HCT116 (cell line): Measurements from ENCODE around the gene ZBTB20. TPM values are rescaled to one million over a fixed set of nuclear protein-coding genes. Genes with fewer than 3 reads are reported as not detected.

Source experiments
- ATAC-seq: fragments of 200-7000 bp; cut with Tn5 transposase; 2 replicates; pipeline ENCODE4 v1.9.1; 2020; ENCODE audit warnings: mild to moderate bottlenecking, moderate library complexity
- BruUV-seq: library from RNA; stranded (reverse); fragments of 400-500 nt; replicated peaks from 2 replicates; lab custom pipeline; 2021; lab: Mats Ljungman, UMichigan
- CTCF ChIA-PET: fragments of 300-600 bp; sonication (Branson Sonifier 250); formaldehyde crosslinking; loops from one replicate; lab custom pipeline; 2021; ENCODE audit warnings: antibody characterized with exemption; lab: Charles Lee
- POLR2A ChIA-PET: fragments of 300-600, 350-600 bp; sonication (Branson Sonifier 250); formaldehyde crosslinking; loops from one replicate; lab custom pipeline; 2021; ENCODE audit warnings: antibody characterized with exemption; lab: Charles Lee
- RAD21 ChIA-PET, 2 experiments: fragments of 300-600 bp; sonication (Branson Sonifier 250); formaldehyde crosslinking; loops; one replicate each; lab custom pipeline; 2023; ENCODE audit warnings: low total read pairs in 2 of 2; ENCODE audit not compliant: uncharacterized antibody in 2 of 2, unreplicated experiment in 2 of 2, low non-redundant PET in 1 of 2; lab: Charles Lee
- DNase-seq: peaks from one replicate; pipeline ENCODE4 v3.0.0-alpha.2; 2010; ENCODE audit warnings: low read depth, low spot score
- H2AFZ ChIP-seq: fragments of 200-600 bp; shearing (Covaris generic), sonication (generic); 2 replicates; pipeline ENCODE4 v1.6.1; 2017; ENCODE audit warnings: low read depth, mixed run types, mixed read lengths, antibody characterized with exemption, low read length; ENCODE audit not compliant: poor library complexity, severe bottlenecking
- H3K27ac ChIP-seq: 2 replicates; pipeline ENCODE4 v1.5.1; 2012; ENCODE audit warnings: low read depth, low read length
- H3K27me3 ChIP-seq: fragments of 200-600 bp; sonication (generic); 2 replicates; pipeline ENCODE4 v1.6.1; 2016; ENCODE audit warnings: mixed run types, low read length, mixed read lengths; ENCODE audit not compliant: insufficient read depth
- H3K36me3 ChIP-seq, 2 experiments: fragments of 200-500 bp in 1 of 2; fragments of 200-600 bp in 1 of 2; sonication (Bioruptor generic) in 1 of 2; sonication (generic) in 1 of 2; 2 replicates each; pipeline versions ENCODE4 v1.5.1 to v1.6.1; 2014 to 2016; ENCODE audit warnings: low read length in 2 of 2, inconsistent platforms in 1 of 2, mixed read lengths in 1 of 2, mixed run types in 1 of 2; ENCODE audit not compliant: insufficient read depth in 2 of 2, control insufficient read depth in 1 of 2
- H3K4me1 ChIP-seq, 2 experiments: fragments of 200-600 bp in 1 of 2; sonication (generic) in 1 of 2; 2 replicates each; pipeline versions ENCODE4 v1.5.1 to v1.6.1; 2012 to 2017; ENCODE audit warnings: low read length in 2 of 2, inconsistent platforms in 1 of 2, mild to moderate bottlenecking in 1 of 2, mixed read lengths in 1 of 2, mixed run types in 1 of 2, moderate library complexity in 1 of 2; ENCODE audit not compliant: insufficient read depth in 2 of 2, control insufficient read depth in 1 of 2
- H3K4me2 ChIP-seq: fragments of 200-600 bp; sonication (generic); 2 replicates; pipeline ENCODE4 v1.6.1; 2017; ENCODE audit warnings: mixed run types, low read length, mixed read lengths
- H3K4me3 ChIP-seq, 2 experiments: fragments of 200-600 bp in 1 of 2; sonication (generic) in 1 of 2; replicated peaks in 1 of 2; 2 replicates each; pipeline ENCODE4 v1.5.1; 2011 to 2016; ENCODE audit warnings: low read length in 2 of 2, control low read depth in 1 of 2, low read depth in 1 of 2, mild to moderate bottlenecking in 1 of 2, mixed read lengths in 1 of 2, mixed run types in 1 of 2
- H3K79me2 ChIP-seq: fragments of 200-600 bp; sonication (generic); 2 replicates; pipeline ENCODE4 v1.6.1; 2017; ENCODE audit warnings: mild to moderate bottlenecking, mixed run types, low read length, moderate library complexity, mixed read lengths; ENCODE audit not compliant: insufficient read depth
- H3K9ac ChIP-seq: fragments of 200-600 bp; sonication (generic); 2 replicates; pipeline ENCODE4 v1.6.1; 2016; ENCODE audit warnings: low read length, mixed read lengths
- H3K9me2 ChIP-seq: fragments of 200-600 bp; sonication (generic), shearing (Covaris generic); 2 replicates; pipeline ENCODE4 v1.6.1; 2017; ENCODE audit warnings: mixed run types, mild to moderate bottlenecking, moderate library complexity; ENCODE audit not compliant: insufficient read depth
- H3K9me3 ChIP-seq, 2 experiments: fragments of 200-500 bp in 1 of 2; fragments of 200-600 bp in 1 of 2; sonication (Bioruptor generic) in 1 of 2; sonication (generic) in 1 of 2; 2 replicates each; pipeline ENCODE4 v1.6.1; 2014 to 2017; ENCODE audit warnings: low read length in 2 of 2, mixed read lengths in 2 of 2, inconsistent platforms in 1 of 2, low read depth in 1 of 2, mild to moderate bottlenecking in 1 of 2, mixed run types in 1 of 2, moderate library complexity in 1 of 2; ENCODE audit not compliant: control insufficient read depth in 1 of 2, insufficient read depth in 1 of 2
- H4K20me1 ChIP-seq: fragments of 200-600 bp; sonication (generic), shearing (Covaris generic); 2 replicates; pipeline ENCODE4 v1.6.1; 2017; ENCODE audit warnings: mixed run types, mild to moderate bottlenecking, moderate library complexity; ENCODE audit not compliant: insufficient read depth
- CTCF ChIP-seq, 3 experiments: fragments of 200-600 bp in 1 of 3; sonication (generic) in 1 of 3; IDR thresholded peaks in 2 of 3; conservative IDR thresholded peaks in 1 of 3; 2 replicates each; pipeline ENCODE4 v1.5.1; 2012 to 2017; ENCODE audit warnings: low read depth in 2 of 3, low read length in 2 of 3, antibody characterized with exemption in 1 of 3, borderline replicate concordance in 1 of 3, control low read depth in 1 of 3, mild to moderate bottlenecking in 1 of 3, mixed read lengths in 1 of 3, mixed run types in 1 of 3, moderate library complexity in 1 of 3; ENCODE audit not compliant: insufficient read depth in 1 of 3
- EGR1 ChIP-seq: IDR thresholded peaks from 2 replicates; pipeline ENCODE4 v1.6.1; 2012; ENCODE audit warnings: low read depth
- ELF1 ChIP-seq: IDR thresholded peaks from 2 replicates; pipeline ENCODE4 v1.6.1; 2012; ENCODE audit warnings: low read depth, borderline replicate concordance
- EZH2 ChIP-seq: fragments of 200-600 bp; sonication (generic); IDR thresholded peaks from 2 replicates; pipeline ENCODE4 v1.6.1; 2017; ENCODE audit warnings: antibody characterized with exemption, mixed run types
- EZH2phosphoT487 ChIP-seq: fragments of 200-600 bp; IDR thresholded peaks from 2 replicates; pipeline ENCODE4 v1.6.1; 2018; ENCODE audit warnings: antibody characterized with exemption, borderline replicate concordance
- FOSL1 ChIP-seq: IDR thresholded peaks from 2 replicates; pipeline ENCODE4 v1.6.1; 2012; ENCODE audit warnings: low read depth
- MAX ChIP-seq: IDR thresholded peaks from 2 replicates; pipeline ENCODE4 v1.6.1; 2012
- POLR2A ChIP-seq: IDR thresholded peaks from 2 replicates; pipeline ENCODE4 v1.7.0; 2011; ENCODE audit warnings: borderline replicate concordance; ENCODE audit not compliant: insufficient read depth, insufficient read length; ENCODE audit errors: extremely low read depth
- POLR2AphosphoS5 ChIP-seq: IDR thresholded peaks from 2 replicates; pipeline ENCODE4 v1.6.1; 2011; ENCODE audit warnings: mild to moderate bottlenecking, low read depth, low read length, moderate library complexity
- REST ChIP-seq: IDR thresholded peaks from 2 replicates; pipeline ENCODE4 v1.6.1; 2012; ENCODE audit warnings: low read depth
- SIN3A ChIP-seq: IDR thresholded peaks from 2 replicates; pipeline ENCODE4 v1.6.1; 2012; ENCODE audit warnings: low read depth
- SP1 ChIP-seq: IDR thresholded peaks from 2 replicates; pipeline ENCODE4 v1.6.1; 2012; ENCODE audit warnings: low read depth
- SRF ChIP-seq: IDR thresholded peaks from 2 replicates; pipeline ENCODE4 v1.6.1; 2012; ENCODE audit warnings: low read depth
- TCF7L2 ChIP-seq: IDR thresholded peaks from 2 replicates; pipeline ENCODE4 v1.7.0; 2011; ENCODE audit warnings: borderline replicate concordance, inconsistent platforms; ENCODE audit not compliant: insufficient read depth, insufficient read length; ENCODE audit errors: extremely low read depth
- ZFX ChIP-seq: fragments of 450-650 bp; IDR thresholded peaks from 2 replicates; pipeline ENCODE4 v1.6.1; 2017
- ZNF274 ChIP-seq: fragments of 200-500 bp; sonication (Bioruptor generic); IDR thresholded peaks from 2 replicates; pipeline ENCODE4 v1.6.1; 2014; ENCODE audit warnings: mild to moderate bottlenecking, low read depth, low read length, inconsistent platforms
- intact Hi-C: fragments of 100-400 bp; cut with micrococcal nuclease; formaldehyde crosslinking; loops from 2 replicates; pipeline ENCODE4 v1.10.0; 2022
- total RNA-seq: library from RNA; stranded (reverse); gene quantifications from one replicate; pipeline ENCODE4 v1.2.1, GENCODE V29; 2021; ENCODE audit not compliant: unreplicated experiment

The ZBTB20 gene
- total RNA-seq, 1 experiment from 2014 or later: 42.1 TPM

GRCh38 chr3:114379266-114379665 is 767.8 kb downstream of the ZBTB20 start (continued):
- TF ChIP-seq REST (no peak), ZNF274 (no peak), ELF1 (no peak), POLR2A (no peak), FOSL1 (no peak)

- POLR2A ChIA-PET: no interaction called here
- no peak for TF ChIP-seq EZH2phosphoT487
- TF ChIP-seq POLR2AphosphoS5: no peak
- no peak for TF ChIP-seq CTCF (IDR thresholded peaks at IDR 0.05 in 2 of 3, conservative IDR thresholded peaks at IDR 0.05 in 1 of 3; ENCODE audit: borderline replicate concordance in 1 of 3, insufficient read depth in 1 of 3, low read depth in 2 of 3, low read length in 2 of 3)
- no peak for TF ChIP-seq REST
- no peak for TF ChIP-seq ZNF274
- TF ChIP-seq ELF1: no peak
- TF ChIP-seq TCF7L2: no peak
- no peak for TF ChIP-seq EGR1
- no peak for TF ChIP-seq ZFX
- no peak for TF ChIP-seq SIN3A
- no peak for TF ChIP-seq MAX
- TF ChIP-seq EZH2: no peak
- TF ChIP-seq SP1: no peak
- no peak for TF ChIP-seq FOSL1
- TF ChIP-seq SRF: no peak
- no peak for TF ChIP-seq POLR2A
Measured at GRCh38 chr3:114378760-114379159, 768.3 kb downstream of the ZBTB20 start.

More at GRCh38 chr3:114378760-114379159, 768.3 kb downstream of the ZBTB20 start:
- no peak for ATAC-seq
- no peak overlapping the region for H2AFZ ChIP-seq
- intact Hi-C loops: no loop called here
- H3K9ac ChIP-seq: no peak overlapping the region
- no TSS peak for BruUV-seq
- H3K79me2 ChIP-seq: peaks cover 39% of the 10 kb centered on the region; the same call in 1 of the 2 replicates
- no peak for DNase-seq
- peaks cover 2 to 32% of the 10 kb centered on the region in 2 experiments; a peak in 1 of 4 replicates for H3K36me3 ChIP-seq
- H3K27me3 ChIP-seq: no peaks in the 10 kb centered on the region
- H4K20me1 ChIP-seq: no peaks in the 10 kb centered on the region
- H3K27ac ChIP-seq: no peak overlapping the region
- ChIA-PET RAD21 (no interaction called here), CTCF (no interaction called here)
- H3K4me1 ChIP-seq: peaks cover 17 to 33% of the 10 kb centered on the region in 2 experiments
- no peaks in the 10 kb centered on the region for H3K9me3 ChIP-seq
- no peaks in the 10 kb centered on the region for H3K9me2 ChIP-seq
- H3K4me2 ChIP-seq: no peak overlapping the region
- H3K4me3 ChIP-seq: no peak overlapping the region
